ENCODE results near the gene INKA1. TPM values are rescaled to one million over a fixed set of nuclear protein-coding genes. Genes with fewer than 3 reads are reported as not detected.
A peak's percentile ranks its signal among the peaks of the same experiment; 100 is the strongest.

Gene INKA1
- total and polyA plus RNA-seq, 9 of the 15 experiments (the other 6 are each of a cell fraction or from before 2014, with no cell fraction given): 0.55 to 13.9 (median 6.7) TPM

DNA sequence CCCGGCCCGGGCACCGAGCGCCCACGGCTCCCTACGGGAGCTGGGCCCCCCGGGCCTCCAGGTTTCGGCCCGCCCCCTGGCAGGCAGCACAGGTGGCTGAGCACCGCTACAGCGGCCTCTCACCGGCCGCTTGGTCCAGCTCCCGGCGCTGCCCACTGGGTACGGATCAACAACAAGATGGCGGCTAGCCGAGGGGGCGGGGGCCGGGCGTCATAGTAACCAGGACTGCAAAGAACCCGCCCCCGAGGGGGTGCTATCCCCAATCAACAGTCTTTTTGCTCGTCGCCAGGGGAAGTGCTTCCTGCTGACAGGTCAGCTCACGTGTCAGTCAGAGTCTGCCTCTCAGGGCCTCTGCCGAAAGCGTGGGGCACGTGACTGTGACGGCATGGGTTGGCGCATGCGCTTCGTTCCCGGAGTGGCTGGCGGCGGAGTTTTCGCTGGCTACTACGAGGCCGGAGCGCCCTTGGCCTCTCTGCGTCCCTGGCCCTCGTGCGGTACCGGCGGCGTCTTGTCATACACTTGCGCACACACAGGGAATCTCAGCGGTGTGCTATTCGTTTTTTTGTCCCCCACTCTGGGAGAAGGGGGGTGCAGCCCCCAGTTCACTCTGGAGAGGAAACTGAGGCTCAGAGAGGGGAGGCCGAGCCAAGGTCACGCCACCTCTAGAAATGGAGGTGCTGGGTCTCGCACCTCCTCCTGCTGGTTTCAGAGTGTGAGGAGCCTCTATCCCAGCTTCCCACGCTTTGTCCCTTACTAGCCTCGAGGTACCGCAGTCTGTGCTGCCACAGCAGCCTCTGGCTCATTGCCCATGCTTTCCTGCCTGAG is 16.5 kb upstream of the INKA1 start, which contains the start of gene IP6K1 (continued):
- TF ChIP-seq, protein P1, sequence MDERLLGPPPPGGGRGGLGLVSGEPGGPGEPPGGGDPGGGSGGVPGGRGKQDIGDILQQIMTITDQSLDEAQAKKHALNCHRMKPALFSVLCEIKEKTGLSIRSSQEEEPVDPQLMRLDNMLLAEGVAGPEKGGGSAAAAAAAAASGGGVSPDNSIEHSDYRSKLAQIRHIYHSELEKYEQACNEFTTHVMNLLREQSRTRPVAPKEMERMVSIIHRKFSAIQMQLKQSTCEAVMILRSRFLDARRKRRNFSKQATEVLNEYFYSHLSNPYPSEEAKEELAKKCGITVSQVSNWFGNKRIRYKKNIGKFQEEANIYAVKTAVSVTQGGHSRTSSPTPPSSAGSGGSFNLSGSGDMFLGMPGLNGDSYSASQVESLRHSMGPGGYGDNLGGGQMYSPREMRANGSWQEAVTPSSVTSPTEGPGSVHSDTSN (CRISPR knock-in tag; IDR thresholded peaks at IDR 0.05; ENCODE audit: low read depth): peak; percentile 98
- TF ChIP-seq, protein P1 (tag; conservative IDR thresholded peaks at IDR 0.05; ENCODE audit: low read depth): peak; percentile 99
- TF ChIP-seq ZNF41 (CRISPR knock-in tag; conservative IDR thresholded peaks at IDR 0.05): 0 out of 2 replicates have a peak, but pooled peaks have one; percentile 39
- TF ChIP-seq, protein P2, sequence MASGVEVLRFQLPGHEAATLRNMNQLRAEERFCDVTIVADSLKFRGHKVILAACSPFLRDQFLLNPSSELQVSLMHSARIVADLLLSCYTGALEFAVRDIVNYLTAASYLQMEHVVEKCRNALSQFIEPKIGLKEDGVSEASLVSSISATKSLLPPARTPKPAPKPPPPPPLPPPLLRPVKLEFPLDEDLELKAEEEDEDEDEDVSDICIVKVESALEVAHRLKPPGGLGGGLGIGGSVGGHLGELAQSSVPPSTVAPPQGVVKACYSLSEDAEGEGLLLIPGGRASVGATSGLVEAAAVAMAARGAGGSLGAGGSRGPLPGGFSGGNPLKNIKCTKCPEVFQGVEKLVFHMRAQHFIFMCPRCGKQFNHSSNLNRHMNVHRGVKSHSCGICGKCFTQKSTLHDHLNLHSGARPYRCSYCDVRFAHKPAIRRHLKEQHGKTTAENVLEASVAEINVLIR (CRISPR knock-in tag; IDR thresholded peaks at IDR 0.05): peak; percentile 54; the same call in 1 of the 2 replicates
- peak; percentile 62 for TF ChIP-seq TAF1 (IDR thresholded peaks at IDR 0.05; ENCODE audit: control insufficient read depth, extremely low read depth, insufficient read depth, low read length, severe bottlenecking)
- peak; percentile 58 for TF ChIP-seq CREB1 (IDR thresholded peaks at IDR 0.05)
- TF ChIP-seq CREB1 (CRISPR knock-in tag; IDR thresholded peaks at IDR 0.05): peak; percentile 87
- peak; percentile 79 for TF ChIP-seq CHD2 (IDR thresholded peaks at IDR 0.05; ENCODE audit: low read depth, low read length)
- TF ChIP-seq U2AF2 (optimal IDR thresholded peaks at IDR 0.05; ENCODE audit: low read depth, low read length): no peak
- TF ChIP-seq MNT (conservative IDR thresholded peaks at IDR 0.05): peak; percentile 79 to 86
- peak; percentile 97 for TF ChIP-seq L3MBTL2 (IDR thresholded peaks at IDR 0.05)
- TF ChIP-seq, protein P3, sequence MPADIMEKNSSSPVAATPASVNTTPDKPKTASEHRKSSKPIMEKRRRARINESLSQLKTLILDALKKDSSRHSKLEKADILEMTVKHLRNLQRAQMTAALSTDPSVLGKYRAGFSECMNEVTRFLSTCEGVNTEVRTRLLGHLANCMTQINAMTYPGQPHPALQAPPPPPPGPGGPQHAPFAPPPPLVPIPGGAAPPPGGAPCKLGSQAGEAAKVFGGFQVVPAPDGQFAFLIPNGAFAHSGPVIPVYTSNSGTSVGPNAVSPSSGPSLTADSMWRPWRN (IDR thresholded peaks at IDR 0.05; ENCODE audit: low read depth): peak; percentile 33; the same call in 1 of the 2 replicates
- peak; percentile 46; the same call in 1 of the 2 replicates for TF ChIP-seq ZNF175 (CRISPR knock-in tag; IDR thresholded peaks at IDR 0.05; ENCODE audit: low read depth)
- no peak for TF ChIP-seq ZFPM2 (CRISPR knock-in tag; IDR thresholded peaks at IDR 0.05)
- 0 out of 2 replicates have a peak, but pooled peaks have one; percentile 37 for TF ChIP-seq LEF1 (IDR thresholded peaks at IDR 0.05)
- TF ChIP-seq CAMTA2 (CRISPR knock-in tag; conservative IDR thresholded peaks at IDR 0.05): no peak
- peak; percentile 44 for TF ChIP-seq SP1 (CRISPR knock-in tag; IDR thresholded peaks at IDR 0.05)
- peak; percentile 96 for TF ChIP-seq RFX1 (IDR thresholded peaks at IDR 0.05)
- peak; percentile 92 for TF ChIP-seq MAX (CRISPR knock-in tag; IDR thresholded peaks at IDR 0.05)
- no peak for TF ChIP-seq JUND (IDR thresholded peaks at IDR 0.05; ENCODE audit: borderline replicate concordance, low read depth, low read length)
- TF ChIP-seq JUND (tag; IDR thresholded peaks at IDR 0.05; ENCODE audit: borderline replicate concordance, low read depth, low read length): peak; percentile 29; the same call in 1 of the 3 replicates
- TF ChIP-seq FOS (IDR thresholded peaks at IDR 0.05; ENCODE audit: extremely low read depth, insufficient read length): peak; percentile 94
- peak; percentile 68 for TF ChIP-seq TBP (optimal IDR thresholded peaks at IDR 0.05; ENCODE audit: low read depth, low read length)

Data from K562 (cell line).